ENCODE results near the gene SMIM24.
"Not testable (repeated sequence)": the region's sequence is repeated elsewhere in the genome, so short reads cannot be mapped to it uniquely, and the experiment has no call there.

SMIM24 gene

DNA sequence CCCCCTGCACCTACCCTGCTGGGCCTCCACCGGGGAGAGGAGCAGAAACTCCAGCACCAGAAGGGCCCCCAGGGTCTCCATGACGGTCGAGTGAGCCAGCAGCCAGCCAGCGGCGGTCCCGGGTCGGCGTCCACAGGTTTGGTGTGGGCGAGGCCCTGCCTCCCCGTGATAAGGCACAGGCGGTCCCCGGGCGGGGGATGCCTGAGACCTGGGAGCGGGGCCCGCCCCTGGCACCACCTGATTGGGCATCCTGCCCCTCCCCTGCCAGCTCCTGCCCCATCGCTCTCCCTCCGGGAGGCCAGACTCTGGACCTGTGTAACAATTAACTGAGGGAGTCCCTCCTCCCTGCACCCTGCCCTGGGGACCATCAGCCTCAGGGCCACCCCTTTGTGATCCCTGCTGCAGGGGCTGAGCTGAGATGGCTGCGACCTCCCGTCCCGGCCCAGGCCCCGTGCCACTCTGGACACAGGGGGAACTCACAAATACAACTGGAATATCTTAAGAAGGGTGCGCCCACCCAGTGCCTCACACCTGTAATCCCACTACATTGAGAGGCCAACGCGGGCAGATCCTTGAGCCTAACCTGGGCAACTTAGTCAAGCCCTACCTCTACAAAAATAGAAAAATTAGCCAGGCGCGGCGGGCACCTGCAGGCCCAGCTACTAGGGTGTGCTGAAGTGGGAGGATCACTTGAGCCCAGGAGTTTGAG lies at the start of gene SMIM24:
Gene SMIM24, minus strand, starts transcription at position 143 of the 709 bp plus-strand sequence. Its CDS starts 62 bp downstream, at position 81.
- Histone ChIP-seq H3K4me1 (ENCODE audit: insufficient read depth, low read length, poor library complexity, severe bottlenecking) (peaks cover 47% of the 10 kb centered on the region), H3K9ac (ENCODE audit: low read depth, low read length, poor library complexity, severe bottlenecking) (peak within 1 kb of the TSS; percentile 98), H3F3A (ENCODE audit: low read depth) (no peaks in the 10 kb centered on the region), H3K9me3 (ENCODE audit: insufficient read depth, low read depth, low read length) (no peaks in the 10 kb centered on the region), H2AFZ (ENCODE audit: low read length) (no peak within 1 kb of the TSS; the same call in 1 of the 2 replicates), H3K4me3 (ENCODE audit: low read length, poor library complexity, severe bottlenecking) (peak within 1 kb of the TSS; percentile 91), H3K36me3 (ENCODE audit: insufficient read depth, low read length) (no peaks in the 10 kb centered on the region; the same call in 1 of the 2 replicates), H3K79me2 (ENCODE audit: insufficient read depth, low read length) (peaks cover 42% of the 10 kb centered on the region), H3K4me2 (ENCODE audit: low read depth, low read length, poor library complexity, severe bottlenecking) (peak within 1 kb of the TSS; percentile 94), H3K9me2 (replicated peaks; ENCODE audit: low read depth, low read length) (peaks cover 8% of the 10 kb centered on the region; the same call in 1 of the 2 replicates), H3K27me3 (ENCODE audit: insufficient read depth, low read length, poor library complexity, severe bottlenecking) (no peaks in the 10 kb centered on the region), H4K20me1 (ENCODE audit: insufficient read depth, low read length, poor library complexity, severe bottlenecking) (no peaks in the 10 kb centered on the region)
- no peak for TF ChIP-seq EZH2phosphoT487 (IDR thresholded peaks at IDR 0.05; ENCODE audit: borderline replicate concordance)
- TF ChIP-seq, protein P1, sequence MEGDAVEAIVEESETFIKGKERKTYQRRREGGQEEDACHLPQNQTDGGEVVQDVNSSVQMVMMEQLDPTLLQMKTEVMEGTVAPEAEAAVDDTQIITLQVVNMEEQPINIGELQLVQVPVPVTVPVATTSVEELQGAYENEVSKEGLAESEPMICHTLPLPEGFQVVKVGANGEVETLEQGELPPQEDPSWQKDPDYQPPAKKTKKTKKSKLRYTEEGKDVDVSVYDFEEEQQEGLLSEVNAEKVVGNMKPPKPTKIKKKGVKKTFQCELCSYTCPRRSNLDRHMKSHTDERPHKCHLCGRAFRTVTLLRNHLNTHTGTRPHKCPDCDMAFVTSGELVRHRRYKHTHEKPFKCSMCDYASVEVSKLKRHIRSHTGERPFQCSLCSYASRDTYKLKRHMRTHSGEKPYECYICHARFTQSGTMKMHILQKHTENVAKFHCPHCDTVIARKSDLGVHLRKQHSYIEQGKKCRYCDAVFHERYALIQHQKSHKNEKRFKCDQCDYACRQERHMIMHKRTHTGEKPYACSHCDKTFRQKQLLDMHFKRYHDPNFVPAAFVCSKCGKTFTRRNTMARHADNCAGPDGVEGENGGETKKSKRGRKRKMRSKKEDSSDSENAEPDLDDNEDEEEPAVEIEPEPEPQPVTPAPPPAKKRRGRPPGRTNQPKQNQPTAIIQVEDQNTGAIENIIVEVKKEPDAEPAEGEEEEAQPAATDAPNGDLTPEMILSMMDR (conservative IDR thresholded peaks at IDR 0.05; ENCODE audit: low read length): no peak

DNA sequence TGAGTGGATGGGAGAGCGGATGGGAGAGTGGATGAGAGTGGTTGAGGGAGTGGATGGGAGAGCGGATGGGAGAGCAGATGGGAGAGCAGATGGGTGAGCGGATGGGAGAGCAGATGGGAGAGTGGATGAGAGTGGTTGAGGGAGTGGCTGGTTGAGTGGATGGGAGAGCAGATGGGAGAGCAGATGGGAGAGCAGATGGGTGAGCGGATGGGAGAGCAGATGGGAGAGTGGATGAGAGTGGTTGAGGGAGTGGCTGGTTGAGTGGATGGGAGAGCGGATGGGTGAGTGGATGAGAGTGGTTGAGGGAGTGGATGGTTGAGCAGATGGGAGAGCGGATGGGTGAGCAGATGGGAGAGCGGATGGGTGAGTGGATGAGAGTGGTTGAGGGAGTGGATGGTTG lies 49.0 kb upstream of the SMIM24 start:
- not testable (repeated sequence) for H3K9ac ChIP-seq (ENCODE audit: low read depth, low read length, poor library complexity, severe bottlenecking); H3K9me2 ChIP-seq (replicated peaks; ENCODE audit: low read depth, low read length); H3K27me3 ChIP-seq (ENCODE audit: insufficient read depth, low read length, poor library complexity, severe bottlenecking); H3K4me2 ChIP-seq (ENCODE audit: low read depth, low read length, poor library complexity, severe bottlenecking); H3K79me2 ChIP-seq (ENCODE audit: insufficient read depth, low read length); H2AFZ ChIP-seq (ENCODE audit: low read length); H3K9me3 ChIP-seq (ENCODE audit: insufficient read depth, low read depth, low read length); H3K4me1 ChIP-seq (ENCODE audit: insufficient read depth, low read length, poor library complexity, severe bottlenecking); H4K20me1 ChIP-seq (ENCODE audit: insufficient read depth, low read length, poor library complexity, severe bottlenecking); H3K4me3 ChIP-seq (ENCODE audit: low read length, poor library complexity, severe bottlenecking); H3F3A ChIP-seq (ENCODE audit: low read depth)
- H3K36me3 ChIP-seq (ENCODE audit: insufficient read depth, low read length): peaks cover 68% of the 10 kb centered on the region; the same call in 1 of the 2 replicates

GRCh38 chr19:3528539-3529211 lies 48.4 kb upstream of the SMIM24 start:
- Histone ChIP-seq H3K36me3 (ENCODE audit: insufficient read depth, low read length) (peaks cover 70% of the 10 kb centered on the region; the same call in 1 of the 2 replicates), H3K79me2 (ENCODE audit: insufficient read depth, low read length) (no peaks in the 10 kb centered on the region; the same call in 1 of the 2 replicates), H3K9ac (ENCODE audit: low read depth, low read length, poor library complexity, severe bottlenecking) (no peak overlapping the region), H2AFZ (ENCODE audit: low read length) (no peak overlapping the region), H3K4me3 (ENCODE audit: low read length, poor library complexity, severe bottlenecking) (no peak overlapping the region), H4K20me1 (ENCODE audit: insufficient read depth, low read length, poor library complexity, severe bottlenecking) (no peaks in the 10 kb centered on the region), H3K9me2 (replicated peaks; ENCODE audit: low read depth, low read length) (no peaks in the 10 kb centered on the region), H3K9me3 (ENCODE audit: insufficient read depth, low read depth, low read length) (no peaks in the 10 kb centered on the region), H3F3A (ENCODE audit: low read depth) (no peaks in the 10 kb centered on the region), H3K27me3 (ENCODE audit: insufficient read depth, low read length, poor library complexity, severe bottlenecking) (no peaks in the 10 kb centered on the region), H3K4me2 (ENCODE audit: low read depth, low read length, poor library complexity, severe bottlenecking) (no peak overlapping the region), H3K4me1 (ENCODE audit: insufficient read depth, low read length, poor library complexity, severe bottlenecking) (no peaks in the 10 kb centered on the region)
- TF ChIP-seq, protein P1 (conservative IDR thresholded peaks at IDR 0.05; ENCODE audit: low read length): no peak
- no peak for TF ChIP-seq EZH2phosphoT487 (IDR thresholded peaks at IDR 0.05; ENCODE audit: borderline replicate concordance)
